Kidney (tissue), 14 donors: ENCODE measurements around the gene ANXA4. TPM values are rescaled to one million over a fixed set of nuclear protein-coding genes. Genes with fewer than 3 reads are reported as not detected.

Source experiments
- DNase-seq, 5 donors: peaks; one replicate each; pipeline ENCODE4 v3.0.0-alpha.2; 2013 to 2020
- FAIRE-seq: peaks from 2 replicates; lab custom pipeline; 2012; peaks lifted over from hg19 to GRCh38; lab: Jason Lieb, UNC
- H3K27ac ChIP-seq, 2 donors: one replicate each; pipeline ENCODE4 v1.7.0; 2013; ENCODE audit warnings: low read depth in 2 of 2, low read length in 2 of 2, inconsistent platforms in 1 of 2
- H3K27me3 ChIP-seq: one replicate; pipeline ENCODE4 v1.7.1; 2013; ENCODE audit warnings: low read length, inconsistent platforms; ENCODE audit not compliant: control insufficient read depth, insufficient read depth
- H3K36me3 ChIP-seq, 3 donors: one replicate each; pipeline versions ENCODE4 v1.7.0 to v1.7.1; 2013; ENCODE audit warnings: low read length in 3 of 3, control low read depth in 1 of 3, inconsistent platforms in 1 of 3; ENCODE audit not compliant: insufficient read depth in 3 of 3, control insufficient read depth in 2 of 3
- H3K4me1 ChIP-seq, 3 donors: one replicate each; pipeline versions ENCODE4 v1.7.0 to v1.7.1; 2013; ENCODE audit warnings: low read length in 3 of 3, inconsistent platforms in 1 of 3, low read depth in 1 of 3; ENCODE audit not compliant: control insufficient read depth in 2 of 3, insufficient read depth in 2 of 3
- H3K4me3 ChIP-seq, 3 donors: one replicate each; pipeline versions ENCODE4 v1.7.0 to v1.8.1; 2013; ENCODE audit warnings: low read length in 3 of 3, control low read depth in 1 of 3, inconsistent platforms in 1 of 3
- H3K9ac ChIP-seq, 3 donors: one replicate each; pipeline versions ENCODE4 v1.7.0 to v1.7.1; 2013; ENCODE audit warnings: low read length in 3 of 3, control low read depth in 1 of 3, inconsistent platforms in 1 of 3
- H3K9me3 ChIP-seq, 3 donors: one replicate each; pipeline versions ENCODE4 v1.7.0 to v1.7.1; 2013; ENCODE audit warnings: low read length in 3 of 3, control low read depth in 1 of 3, inconsistent platforms in 1 of 3; ENCODE audit not compliant: control insufficient read depth in 2 of 3, insufficient read depth in 1 of 3
- intact Hi-C: fragments of 100-400 bp; cut with DNase I; formaldehyde crosslinking; loops from one replicate; pipeline ENCODE4 v1.11.1; 2022
- polyA plus RNA-seq: library from polyadenylated mRNA; stranded (reverse); fragments of 350-450 nt; fragmentation: Illumina TruSeq; extraction: RNeasy Lipid Tissue Mini Kit (QIAGEN cat#74804); gene quantifications from one replicate; pipeline ENCODE4 v1.2.3, GENCODE V29; 2014; ENCODE audit warnings: low read depth, low replicate concordance; ENCODE audit not compliant: insufficient read depth
- total RNA-seq: library from RNA; stranded (reverse); fragmentation: NEBNext Ultra II Directional; extraction: Animal tissue kit (Norgen Biotek cat#: 25700); gene quantifications from one replicate; pipeline ENCODE4 v1.2.1, GENCODE V29; 2021
- TF ChIP-seq, protein P1 (sequence below): IDR thresholded peaks from 3 replicates; pipeline ENCODE4 v1.5.1; 2012; ENCODE audit warnings: mild to moderate bottlenecking, moderate library complexity, borderline replicate concordance; ENCODE audit not compliant: insufficient read depth; ENCODE audit errors: extremely low read depth
- donor health status: control.
- donor health status: control.
- donor health status: control.
- donor health status: control.
- donor health status: control.
- donor health status: DM: yes; HTN: yes; CAD: no.
- donor health status: Normal renal cell carcinoma (clear cell type).

ANXA4 gene
- total and polyA plus RNA-seq, 2 donors from 2014 or later, result 168 to 287 TPM

- DNase-seq (no peak), FAIRE-seq (no peak)
- no peak overlapping the region for H3K9ac ChIP-seq
- H3K36me3 ChIP-seq, result peaks cover 0 to 2% (median 0%) of the 10 kb centered on the region in 3 donors
- H3K4me3 ChIP-seq, result no peak overlapping the region
- intact Hi-C loops, result no loop called here
- H3K27ac ChIP-seq, result no peak overlapping the region
- peaks cover 0 to 17% (median 13%) of the 10 kb centered on the region in 3 donors for H3K4me1 ChIP-seq
- no peaks in the 10 kb centered on the region for H3K27me3 ChIP-seq
- no peaks in the 10 kb centered on the region for H3K9me3 ChIP-seq
- TF ChIP-seq, protein P1, sequence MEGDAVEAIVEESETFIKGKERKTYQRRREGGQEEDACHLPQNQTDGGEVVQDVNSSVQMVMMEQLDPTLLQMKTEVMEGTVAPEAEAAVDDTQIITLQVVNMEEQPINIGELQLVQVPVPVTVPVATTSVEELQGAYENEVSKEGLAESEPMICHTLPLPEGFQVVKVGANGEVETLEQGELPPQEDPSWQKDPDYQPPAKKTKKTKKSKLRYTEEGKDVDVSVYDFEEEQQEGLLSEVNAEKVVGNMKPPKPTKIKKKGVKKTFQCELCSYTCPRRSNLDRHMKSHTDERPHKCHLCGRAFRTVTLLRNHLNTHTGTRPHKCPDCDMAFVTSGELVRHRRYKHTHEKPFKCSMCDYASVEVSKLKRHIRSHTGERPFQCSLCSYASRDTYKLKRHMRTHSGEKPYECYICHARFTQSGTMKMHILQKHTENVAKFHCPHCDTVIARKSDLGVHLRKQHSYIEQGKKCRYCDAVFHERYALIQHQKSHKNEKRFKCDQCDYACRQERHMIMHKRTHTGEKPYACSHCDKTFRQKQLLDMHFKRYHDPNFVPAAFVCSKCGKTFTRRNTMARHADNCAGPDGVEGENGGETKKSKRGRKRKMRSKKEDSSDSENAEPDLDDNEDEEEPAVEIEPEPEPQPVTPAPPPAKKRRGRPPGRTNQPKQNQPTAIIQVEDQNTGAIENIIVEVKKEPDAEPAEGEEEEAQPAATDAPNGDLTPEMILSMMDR, result no peak
These were observed 23.1 kb downstream of the ANXA4 start for GRCh38 chr2:69765096-69765380.

DNA sequence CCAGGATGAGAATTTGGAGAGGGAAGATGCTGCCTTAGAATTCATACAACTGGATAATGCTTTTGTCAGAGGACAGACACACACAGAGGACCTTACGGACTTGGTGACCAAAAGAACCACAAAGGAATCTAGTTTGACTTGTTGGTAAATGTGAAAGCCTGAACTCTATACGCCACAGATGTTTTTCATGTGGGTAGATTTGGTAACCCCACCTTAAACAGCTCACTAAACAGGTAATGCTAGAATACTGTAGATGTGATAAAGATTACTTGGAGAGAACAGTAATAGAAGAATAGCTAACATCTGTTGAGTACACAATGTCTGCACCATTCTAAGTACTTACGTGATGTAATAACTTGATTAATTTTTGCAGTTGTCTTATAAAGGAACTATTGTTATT, 24.1 kb downstream of the ANXA4 start:
- FAIRE-seq (no peak), DNase-seq (no peak)
- Histone ChIP-seq H3K36me3 (peaks cover 0 to 2% (median 0%) of the 10 kb centered on the region in 3 donors), H3K9me3 (no peaks in the 10 kb centered on the region), H3K4me3 (no peak overlapping the region), H3K9ac (no peak overlapping the region), H3K27me3 (no peaks in the 10 kb centered on the region), H3K27ac (peak overlapping the region in 1 of 2 donors; percentile 40), H3K4me1 (peaks cover 0 to 22% (median 13%) of the 10 kb centered on the region in 3 donors)
- TF ChIP-seq, protein P1, result no peak
- intact Hi-C loops, result no loop called here

- no peak for FAIRE-seq
- Histone ChIP-seq H3K36me3 (peaks cover 0 to 2% (median 0%) of the 10 kb centered on the region in 3 donors), H3K9me3 (no peaks in the 10 kb centered on the region), H3K27ac (peak overlapping the region; percentile 51 to 77), H3K4me1 (peaks cover 0 to 22% (median 13%) of the 10 kb centered on the region in 3 donors), H3K9ac (no peak overlapping the region), H3K4me3 (no peak overlapping the region), H3K27me3 (no peaks in the 10 kb centered on the region)
- intact Hi-C loops, result no loop called here
- TF ChIP-seq, protein P1, result no peak
- DNase-seq, result no peak
These were observed 25.1 kb downstream of the ANXA4 start for GRCh38 chr2:69767034-69767433.

DNA sequence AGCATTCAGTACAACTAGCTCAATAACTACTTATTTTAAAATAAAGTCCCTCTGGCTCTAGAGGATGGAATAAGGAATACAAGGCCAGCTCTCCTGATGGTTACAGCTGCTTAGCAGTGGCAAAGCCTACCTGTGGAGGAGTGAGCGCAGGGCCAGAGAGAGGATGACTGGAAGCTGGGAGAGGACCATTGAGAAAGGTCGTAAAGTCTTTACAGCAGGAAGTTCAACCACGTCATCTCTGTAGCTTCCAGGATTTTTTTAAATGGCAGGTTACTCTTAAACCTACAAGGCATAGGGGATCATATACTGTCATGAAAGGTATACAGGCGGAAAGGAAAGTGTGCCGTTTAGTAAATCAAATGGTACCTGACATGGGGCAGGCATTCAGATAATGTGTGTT, 26.3 kb downstream of the ANXA4 start:
- Histone ChIP-seq H3K9me3 (no peaks in the 10 kb centered on the region), H3K27me3 (no peaks in the 10 kb centered on the region), H3K4me3 (no peak overlapping the region), H3K36me3 (peaks cover 0 to 2% (median 0%) of the 10 kb centered on the region in 3 donors), H3K27ac (peak overlapping the region in 1 of 2 donors; percentile 13), H3K9ac (no peak overlapping the region), H3K4me1 (peaks cover 0 to 22% (median 13%) of the 10 kb centered on the region in 3 donors)
- FAIRE-seq, result no peak
- intact Hi-C loops, result no loop called here
- no peak for DNase-seq
- TF ChIP-seq, protein P1, result no peak
